HG03066 (cell line): ENCODE results near the gene STXBP1.

Source experiments
- ATAC-seq: cut with Tn5 transposase; IDR thresholded peaks from one replicate; pipeline ENCODE4 v1.9.1; 2021; ENCODE audit warnings: low read depth; ENCODE audit not compliant: unreplicated experiment

Gene STXBP1

DNA sequence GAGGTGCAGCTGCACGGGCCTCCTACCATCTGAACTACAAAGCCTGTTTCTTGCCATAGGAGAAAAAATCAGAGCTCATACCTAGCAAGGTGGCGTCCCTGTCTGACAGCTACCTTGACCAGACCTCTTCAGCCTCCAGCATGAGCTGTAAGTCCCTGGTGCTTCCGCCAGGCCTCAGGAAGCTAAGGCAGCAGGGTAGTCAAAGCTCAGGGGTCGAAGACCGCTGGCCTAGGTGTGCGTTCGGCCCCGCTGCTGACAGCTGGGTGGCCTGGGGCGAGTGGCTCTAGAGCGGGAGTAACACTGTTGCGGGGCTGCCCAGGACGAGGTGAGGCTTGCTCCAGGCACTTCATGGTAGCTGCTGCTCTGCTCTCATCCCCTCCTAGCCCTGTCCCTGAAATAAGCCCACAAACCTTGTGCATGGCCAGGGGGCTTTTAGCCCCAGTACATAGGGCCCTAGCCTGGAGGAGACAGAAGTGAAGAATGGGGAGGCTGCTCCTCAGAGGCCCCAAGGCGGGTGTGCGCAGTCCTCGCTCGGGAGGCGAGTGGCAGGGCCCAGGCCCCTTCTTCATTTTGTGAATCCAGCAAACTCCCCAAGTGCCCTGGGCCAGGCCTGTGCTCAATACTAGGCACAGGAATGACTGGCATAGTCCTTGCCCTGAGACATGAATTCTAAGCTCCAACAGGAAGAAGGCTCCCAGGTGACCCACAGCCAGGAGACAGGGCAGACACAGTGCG, 117.6 kb downstream of the STXBP1 start:
- no peak for ATAC-seq

DNA sequence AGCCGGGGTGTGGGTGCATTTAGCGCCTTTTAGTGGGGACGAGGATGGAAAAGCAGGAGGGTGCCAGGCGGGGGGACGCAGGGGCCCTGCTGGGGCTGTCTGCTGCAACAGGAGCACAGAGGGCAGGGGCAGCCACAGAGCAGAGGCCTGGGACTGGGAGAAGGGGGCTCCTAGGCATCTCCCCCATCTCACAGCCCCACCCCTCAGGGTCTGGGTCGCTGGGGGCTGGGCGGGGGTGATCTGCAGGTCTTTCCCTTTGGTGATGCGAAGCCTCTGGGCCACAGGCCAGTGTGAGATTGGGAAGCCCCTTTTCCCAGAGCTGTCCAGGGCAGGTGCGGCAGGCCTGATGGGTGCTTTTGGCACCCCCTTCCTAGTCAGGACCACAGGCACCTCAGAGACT, 118.2 kb downstream of the STXBP1 start:
- no peak for ATAC-seq

DNA sequence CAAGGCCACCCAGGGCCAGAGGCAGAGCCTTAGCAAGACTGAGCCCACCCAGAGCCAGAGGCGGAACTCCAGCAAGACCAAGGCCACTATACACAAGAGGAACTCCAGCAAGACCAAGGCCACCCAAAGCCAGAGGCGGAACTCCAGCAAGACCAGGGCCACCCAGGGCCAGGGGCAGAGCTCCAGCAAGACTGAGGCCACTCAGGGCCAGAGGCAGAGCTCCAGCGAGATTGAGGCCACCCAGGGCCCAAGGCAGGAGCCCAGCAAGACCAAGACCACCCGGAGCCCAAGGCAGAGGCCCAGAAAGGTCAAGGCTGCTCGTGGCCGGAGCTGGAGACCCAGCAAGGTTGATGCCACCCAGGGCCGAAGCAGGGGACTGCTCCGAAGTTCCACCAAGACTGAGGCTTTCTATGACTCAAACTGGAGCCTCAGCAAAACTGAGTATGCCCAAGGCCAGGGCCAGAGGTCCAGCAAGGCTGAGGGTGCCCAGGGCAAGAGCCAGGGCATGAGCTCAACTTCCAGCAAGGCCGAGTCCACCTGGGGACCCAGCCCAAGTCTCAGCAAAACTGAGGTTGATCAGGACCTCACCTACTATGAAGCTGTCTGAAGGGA, 118.8 kb downstream of the STXBP1 start:
- no peak for ATAC-seq

DNA sequence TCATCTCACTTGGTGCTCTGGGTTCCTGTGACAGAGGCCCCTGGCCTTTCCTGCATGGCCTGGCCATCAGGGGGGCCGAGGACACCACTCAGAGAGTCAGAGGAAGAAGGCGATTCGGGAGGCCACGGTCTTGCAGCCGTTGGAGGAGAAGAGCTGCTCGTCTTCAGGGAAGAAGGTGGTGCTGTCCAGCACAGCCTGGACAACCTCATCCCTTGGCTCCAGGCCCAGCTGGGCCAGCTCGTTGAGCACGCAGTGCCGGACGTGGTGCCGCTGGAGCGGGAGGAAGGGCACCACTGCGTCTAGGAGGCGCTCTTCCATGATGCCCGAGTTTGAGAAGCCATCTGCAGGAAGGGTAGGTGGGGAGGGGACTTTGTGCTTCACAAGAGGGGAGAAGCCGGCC, 119.9 kb downstream of the STXBP1 start:
- ATAC-seq, result no peak

DNA sequence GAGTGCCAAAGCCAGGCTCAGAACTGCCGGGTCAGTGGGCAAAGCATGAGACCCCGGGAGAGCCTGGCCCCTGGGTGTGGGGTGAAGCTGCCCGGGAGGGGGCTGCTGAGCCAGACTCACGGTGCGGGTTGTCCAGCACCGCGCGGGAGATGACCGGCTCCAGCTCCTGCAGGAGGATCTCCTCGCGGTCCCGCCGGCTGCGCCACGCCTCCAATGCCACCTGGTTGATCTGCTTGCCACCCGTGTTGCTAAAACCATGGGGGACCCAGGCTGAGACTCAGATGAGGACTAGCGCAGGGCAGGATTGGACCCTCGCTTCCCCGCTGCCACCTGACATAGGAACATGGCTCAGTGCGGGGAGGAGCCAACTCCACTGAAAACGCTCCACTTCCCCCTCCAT, 120.4 kb downstream of the STXBP1 start:
- no peak for ATAC-seq

DNA sequence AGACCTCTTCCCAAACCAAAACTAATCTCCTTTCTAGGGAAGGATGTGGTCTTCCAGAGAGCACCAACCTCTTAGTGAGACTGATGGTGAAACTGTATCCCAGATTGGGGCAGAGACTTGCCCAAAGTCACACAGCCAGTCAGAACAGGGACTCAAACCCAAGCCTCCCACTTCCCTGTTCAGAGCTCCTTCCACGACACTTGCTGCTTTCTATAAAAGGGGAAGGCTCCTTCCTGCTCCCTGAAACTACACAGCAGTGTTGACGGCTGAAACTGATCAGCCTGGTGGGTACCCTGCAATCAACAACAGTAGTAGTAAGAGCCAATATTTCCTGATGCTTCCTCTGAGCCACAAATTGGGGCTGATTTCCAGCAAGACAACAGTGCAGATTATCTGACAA, 121.5 kb downstream of the STXBP1 start:
- ATAC-seq, result no peak

DNA sequence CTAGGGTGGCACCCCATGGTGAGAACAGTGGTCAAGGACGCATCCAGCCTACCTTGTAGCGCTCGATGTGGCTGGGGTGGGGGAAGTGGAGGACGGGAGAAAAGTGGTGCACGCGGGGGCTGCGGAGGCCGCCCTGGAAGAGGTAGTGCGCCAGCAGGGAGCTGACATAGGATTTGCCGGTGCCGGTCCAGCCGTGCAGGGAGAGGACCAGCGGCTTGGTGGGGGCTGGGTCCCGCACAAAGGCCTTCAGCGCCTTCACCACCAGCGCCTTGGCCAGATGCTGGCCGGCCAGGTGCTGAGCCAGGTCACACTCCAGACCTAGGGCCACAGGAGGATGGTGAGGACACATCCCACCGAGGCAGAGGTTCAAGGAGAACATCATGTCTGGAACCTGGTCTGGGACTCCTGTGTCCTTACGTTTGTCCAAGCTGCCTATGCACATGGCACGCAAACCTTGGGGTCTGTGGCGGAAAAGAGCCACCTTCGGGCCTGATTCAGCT, 122.2 kb downstream of the STXBP1 start:
- ATAC-seq, result no peak

DNA sequence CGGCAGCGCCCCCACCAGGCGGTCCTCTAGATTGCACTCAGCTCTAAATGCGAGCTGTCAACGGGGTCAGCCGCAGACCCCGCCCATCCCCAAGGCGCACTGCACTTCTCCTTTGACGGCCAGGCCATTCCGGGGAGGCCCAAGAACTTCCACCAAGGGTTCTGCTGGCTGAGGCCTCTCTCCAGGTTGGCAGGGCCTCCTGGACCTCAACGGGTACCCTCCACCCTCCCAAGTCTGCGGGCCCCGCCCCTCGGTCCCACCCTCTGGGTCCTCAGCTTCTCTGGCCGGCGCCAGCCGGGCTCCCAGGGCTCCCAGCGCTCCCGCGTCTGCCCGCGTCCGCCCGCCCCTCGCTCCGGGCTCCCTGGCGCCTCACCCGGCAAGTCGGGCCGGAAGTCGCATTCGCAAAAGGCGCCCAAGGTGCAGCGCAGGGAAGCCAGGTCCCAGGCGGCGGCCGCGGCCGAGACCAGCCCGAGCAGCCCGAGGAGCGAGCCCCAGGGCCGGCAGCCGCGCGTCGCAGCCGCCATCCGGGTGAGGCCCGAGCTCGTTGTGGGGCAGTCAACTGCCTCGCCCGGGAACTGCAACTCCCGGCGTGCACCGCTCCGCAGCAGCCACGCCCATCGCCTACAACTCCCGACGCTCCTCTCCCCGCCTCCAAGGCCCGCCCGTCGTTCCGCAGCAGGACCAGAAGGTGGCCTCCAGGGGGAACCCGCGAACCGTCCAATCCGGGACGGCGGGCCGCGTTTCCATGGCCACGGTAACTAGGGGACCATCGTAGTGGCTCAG, 122.9 kb downstream of the STXBP1 start, which contains the start of gene TOR2A:
Gene TOR2A (minus strand): TSS at position 548 of the 783 bp plus-strand sequence. CDS start 24 bp downstream, at position 524.
- ATAC-seq, result peak; percentile 89

DNA sequence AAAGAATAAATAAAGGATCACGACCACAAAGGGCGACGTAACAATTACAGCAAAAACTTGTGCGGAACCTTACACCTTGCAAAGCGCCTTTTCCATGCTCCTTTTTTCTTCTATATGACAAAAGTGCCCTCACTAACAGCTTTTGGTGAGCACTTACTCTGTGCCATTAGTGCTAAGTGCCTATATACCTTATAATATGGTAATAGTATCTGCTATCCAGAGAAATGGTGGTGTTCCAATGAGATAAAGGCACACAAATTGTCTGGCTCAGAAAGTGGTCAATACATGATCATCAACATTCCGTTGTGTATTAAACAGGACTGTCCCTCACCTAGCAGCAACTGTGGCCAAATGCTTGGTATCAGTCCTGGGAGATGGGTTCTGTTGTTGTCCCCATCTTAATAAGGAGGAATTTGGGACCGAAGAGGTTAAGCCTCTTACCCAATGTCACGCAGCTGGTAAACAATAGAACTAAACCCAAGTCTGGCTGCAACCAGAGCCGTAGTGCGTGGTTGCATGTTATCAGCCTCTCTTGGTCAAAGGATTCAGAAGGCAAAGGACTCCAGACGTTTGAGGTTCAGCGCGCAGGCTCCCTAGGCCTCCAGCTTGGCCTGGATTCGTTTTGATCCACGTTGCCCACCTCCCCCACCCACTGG, 123.6 kb downstream of the STXBP1 start:
- peak; percentile 6 for ATAC-seq

DNA sequence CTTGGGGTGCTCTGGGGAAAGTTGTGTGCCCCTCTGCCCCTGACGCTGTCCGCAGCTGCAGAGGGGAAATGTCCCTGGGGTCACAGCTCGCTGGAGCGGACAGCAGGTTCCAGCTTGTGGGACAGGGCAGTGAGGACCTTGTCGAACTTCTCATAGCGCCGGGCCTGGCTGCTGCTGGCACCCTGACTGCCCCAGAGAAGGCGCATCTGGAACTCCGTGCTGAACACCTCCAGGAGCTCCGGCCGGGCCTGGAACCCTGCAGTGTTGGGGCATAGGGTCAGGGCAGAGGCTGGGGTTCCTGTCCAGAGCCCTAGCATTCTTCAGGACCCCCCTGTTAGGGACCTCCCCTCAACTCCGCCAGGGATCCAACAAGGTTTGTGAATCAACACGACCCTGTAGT, 126.6 kb downstream of the STXBP1 start:
- no peak for ATAC-seq

DNA sequence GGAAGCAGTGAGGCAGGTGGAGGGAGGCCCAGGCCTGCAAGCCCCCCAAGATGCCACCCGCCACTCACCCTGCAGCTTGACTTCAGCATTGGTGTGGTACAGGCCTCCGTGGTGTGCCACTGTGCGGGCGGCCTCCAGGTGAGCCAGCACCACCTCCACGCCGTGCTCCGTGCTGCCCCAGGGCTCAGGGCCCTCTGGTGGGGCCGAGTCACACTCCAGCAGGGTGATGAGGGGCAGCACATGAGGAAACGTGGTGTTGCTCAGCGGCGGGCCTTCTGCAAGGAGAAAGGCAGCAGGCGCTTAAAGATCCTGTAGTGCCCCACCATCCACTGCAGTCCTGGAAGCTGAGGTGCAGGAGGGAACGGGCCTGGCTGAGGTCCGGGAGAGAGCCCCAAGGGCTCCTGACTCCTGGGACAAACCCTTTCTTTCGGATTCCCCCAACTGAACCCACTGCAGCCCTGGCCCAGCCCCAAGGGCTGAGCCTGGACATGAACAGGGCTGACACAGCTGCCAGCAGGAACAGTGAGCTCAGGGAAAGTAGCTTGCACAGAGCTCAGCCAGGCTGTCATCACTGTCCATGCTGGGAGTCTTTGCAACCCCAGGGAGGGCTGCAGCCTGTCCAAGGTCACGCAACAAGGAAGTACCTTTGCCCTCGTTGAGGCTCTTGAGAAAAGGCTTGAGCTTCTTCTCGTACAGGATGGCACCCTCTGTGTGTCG, 127.7 kb downstream of the STXBP1 start:
- ATAC-seq, result no peak

DNA sequence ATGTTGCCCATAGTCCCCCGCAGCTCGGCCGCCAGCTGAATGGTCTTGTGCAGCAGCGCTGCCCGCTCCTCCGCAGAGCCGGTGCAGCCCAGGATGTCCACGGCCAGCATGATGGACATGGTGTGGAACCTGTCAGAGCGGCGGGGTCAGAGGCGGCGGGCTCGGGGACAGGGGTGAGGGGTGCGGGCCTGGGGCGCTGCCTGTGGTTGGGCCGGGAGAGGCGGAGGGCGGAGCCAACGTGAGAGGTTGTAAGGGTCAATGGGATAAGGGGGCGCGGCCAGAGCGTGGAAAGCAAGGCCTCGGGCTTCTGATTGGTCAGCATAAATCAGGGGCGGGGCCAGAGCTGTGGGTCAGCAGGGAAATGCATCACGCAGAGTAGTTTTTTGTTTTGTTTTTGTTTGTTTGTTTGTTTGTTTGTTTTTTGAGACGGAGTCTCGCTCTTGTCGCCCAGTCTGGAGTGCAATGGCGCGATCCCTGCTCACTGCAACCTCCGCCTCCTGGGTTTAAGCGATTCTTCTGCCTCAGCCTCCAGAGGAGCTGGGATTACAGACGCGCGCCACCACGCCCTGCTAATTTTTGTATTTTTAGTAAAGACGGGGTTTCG, 129.9 kb downstream of the STXBP1 start:
- no peak for ATAC-seq
